Kidney (tissue), 14 donors: ENCODE results near the gene ANKS6. TPM values are rescaled to one million over a fixed set of nuclear protein-coding genes. Genes with fewer than 3 reads are reported as not detected.
A peak's percentile ranks its signal among the peaks of the same experiment; 100 is the strongest.

ENCODE experiments used
- DNase-seq, 5 donors: peaks; one replicate each; pipeline ENCODE4 v3.0.0-alpha.2; 2013 to 2020
- FAIRE-seq: peaks from 2 replicates; lab custom pipeline; 2012; peaks lifted over from hg19 to GRCh38; lab: Jason Lieb, UNC
- H3K27ac ChIP-seq, 2 donors: one replicate each; pipeline ENCODE4 v1.7.0; 2013; ENCODE audit warnings: low read depth in 2 of 2, low read length in 2 of 2, inconsistent platforms in 1 of 2
- H3K27me3 ChIP-seq: one replicate; pipeline ENCODE4 v1.7.1; 2013; ENCODE audit warnings: low read length, inconsistent platforms; ENCODE audit not compliant: control insufficient read depth, insufficient read depth
- H3K36me3 ChIP-seq, 3 donors: one replicate each; pipeline versions ENCODE4 v1.7.0 to v1.7.1; 2013; ENCODE audit warnings: low read length in 3 of 3, control low read depth in 1 of 3, inconsistent platforms in 1 of 3; ENCODE audit not compliant: insufficient read depth in 3 of 3, control insufficient read depth in 2 of 3
- H3K4me1 ChIP-seq, 3 donors: one replicate each; pipeline versions ENCODE4 v1.7.0 to v1.7.1; 2013; ENCODE audit warnings: low read length in 3 of 3, inconsistent platforms in 1 of 3, low read depth in 1 of 3; ENCODE audit not compliant: control insufficient read depth in 2 of 3, insufficient read depth in 2 of 3
- H3K4me3 ChIP-seq, 3 donors: one replicate each; pipeline versions ENCODE4 v1.7.0 to v1.8.1; 2013; ENCODE audit warnings: low read length in 3 of 3, control low read depth in 1 of 3, inconsistent platforms in 1 of 3
- H3K9ac ChIP-seq, 3 donors: one replicate each; pipeline versions ENCODE4 v1.7.0 to v1.7.1; 2013; ENCODE audit warnings: low read length in 3 of 3, control low read depth in 1 of 3, inconsistent platforms in 1 of 3
- H3K9me3 ChIP-seq, 3 donors: one replicate each; pipeline versions ENCODE4 v1.7.0 to v1.7.1; 2013; ENCODE audit warnings: low read length in 3 of 3, control low read depth in 1 of 3, inconsistent platforms in 1 of 3; ENCODE audit not compliant: control insufficient read depth in 2 of 3, insufficient read depth in 1 of 3
- intact Hi-C: fragments of 100-400 bp; cut with DNase I; formaldehyde crosslinking; loops from one replicate; pipeline ENCODE4 v1.11.1; 2022
- polyA plus RNA-seq: library from polyadenylated mRNA; stranded (reverse); fragments of 350-450 nt; fragmentation: Illumina TruSeq; extraction: RNeasy Lipid Tissue Mini Kit (QIAGEN cat#74804); gene quantifications from one replicate; pipeline ENCODE4 v1.2.3, GENCODE V29; 2014; ENCODE audit warnings: low read depth, low replicate concordance; ENCODE audit not compliant: insufficient read depth
- total RNA-seq: library from RNA; stranded (reverse); fragmentation: NEBNext Ultra II Directional; extraction: Animal tissue kit (Norgen Biotek cat#: 25700); gene quantifications from one replicate; pipeline ENCODE4 v1.2.1, GENCODE V29; 2021
- TF ChIP-seq, protein P1 (sequence below): IDR thresholded peaks from 3 replicates; pipeline ENCODE4 v1.5.1; 2012; ENCODE audit warnings: mild to moderate bottlenecking, moderate library complexity, borderline replicate concordance; ENCODE audit not compliant: insufficient read depth; ENCODE audit errors: extremely low read depth
- donor health status: control.
- donor health status: control.
- donor health status: control.
- donor health status: control.
- donor health status: control.
- donor health status: DM: yes; HTN: yes; CAD: no.
- donor health status: Normal renal cell carcinoma (clear cell type).

ANKS6 gene
- total and polyA plus RNA-seq, 2 donors from 2014 or later = 22.0 to 31.8 TPM

DNA sequence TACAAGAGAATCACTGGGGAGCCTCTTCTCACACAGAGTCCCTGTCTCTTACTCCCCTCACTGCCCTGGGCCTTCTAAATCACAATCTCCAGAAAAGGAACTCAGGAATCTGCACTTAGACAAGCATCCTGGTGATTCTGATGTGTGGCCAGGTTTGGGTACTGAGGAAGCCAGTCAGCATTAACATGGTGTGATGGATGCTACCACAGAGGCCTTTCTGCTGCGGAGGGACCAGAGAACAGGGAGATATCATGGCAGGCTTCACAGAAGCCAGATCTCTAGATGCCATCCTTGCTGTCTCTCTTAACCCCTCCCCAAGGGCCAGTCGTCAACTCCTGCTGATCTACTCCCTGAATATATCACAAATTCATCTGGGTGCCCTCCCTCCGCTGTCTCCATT lies 1.6 kb downstream of the ANKS6 start:
- TF ChIP-seq, protein P1, sequence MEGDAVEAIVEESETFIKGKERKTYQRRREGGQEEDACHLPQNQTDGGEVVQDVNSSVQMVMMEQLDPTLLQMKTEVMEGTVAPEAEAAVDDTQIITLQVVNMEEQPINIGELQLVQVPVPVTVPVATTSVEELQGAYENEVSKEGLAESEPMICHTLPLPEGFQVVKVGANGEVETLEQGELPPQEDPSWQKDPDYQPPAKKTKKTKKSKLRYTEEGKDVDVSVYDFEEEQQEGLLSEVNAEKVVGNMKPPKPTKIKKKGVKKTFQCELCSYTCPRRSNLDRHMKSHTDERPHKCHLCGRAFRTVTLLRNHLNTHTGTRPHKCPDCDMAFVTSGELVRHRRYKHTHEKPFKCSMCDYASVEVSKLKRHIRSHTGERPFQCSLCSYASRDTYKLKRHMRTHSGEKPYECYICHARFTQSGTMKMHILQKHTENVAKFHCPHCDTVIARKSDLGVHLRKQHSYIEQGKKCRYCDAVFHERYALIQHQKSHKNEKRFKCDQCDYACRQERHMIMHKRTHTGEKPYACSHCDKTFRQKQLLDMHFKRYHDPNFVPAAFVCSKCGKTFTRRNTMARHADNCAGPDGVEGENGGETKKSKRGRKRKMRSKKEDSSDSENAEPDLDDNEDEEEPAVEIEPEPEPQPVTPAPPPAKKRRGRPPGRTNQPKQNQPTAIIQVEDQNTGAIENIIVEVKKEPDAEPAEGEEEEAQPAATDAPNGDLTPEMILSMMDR = no peak
- FAIRE-seq (no peak), DNase-seq (peak in 1 of 5 donors; percentile 28)
- Histone ChIP-seq H3K9ac (no peak overlapping the region), H3K4me1 (peaks cover 5 to 34% (median 26%) of the 10 kb centered on the region in 3 donors), H3K36me3 (no peaks in the 10 kb centered on the region), H3K27me3 (no peaks in the 10 kb centered on the region), H3K4me3 (peak overlapping the region in 1 of 3 donors; percentile 60), H3K9me3 (no peaks in the 10 kb centered on the region), H3K27ac (no peak overlapping the region)
- intact Hi-C loops = no loop called here

DNA sequence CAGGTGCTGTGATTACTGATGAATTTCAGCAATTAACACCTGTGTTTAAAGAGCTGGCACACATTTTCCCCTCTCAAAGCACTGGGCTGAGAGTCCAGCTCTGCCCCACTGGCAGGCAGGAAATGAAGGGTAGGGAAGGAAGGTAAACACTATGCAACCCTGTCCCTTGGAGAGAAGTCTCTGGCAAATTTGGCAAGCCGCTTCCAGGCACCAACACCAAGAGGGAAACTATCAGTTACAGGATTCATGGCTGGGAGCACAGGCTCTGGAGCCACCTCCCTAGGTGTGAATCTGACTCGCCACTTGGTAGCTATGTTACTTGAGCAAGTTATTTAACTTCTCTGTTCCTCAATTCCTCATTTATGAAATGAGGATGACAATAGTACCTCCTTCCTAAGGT lies 3.3 kb downstream of the ANKS6 start:
- TF ChIP-seq, protein P1 = no peak
- Histone ChIP-seq H3K27me3 (no peaks in the 10 kb centered on the region), H3K4me3 (no peak overlapping the region), H3K9ac (no peak overlapping the region), H3K36me3 (no peaks in the 10 kb centered on the region), H3K9me3 (no peaks in the 10 kb centered on the region), H3K4me1 (peaks cover 5 to 34% (median 26%) of the 10 kb centered on the region in 3 donors), H3K27ac (no peak overlapping the region)
- intact Hi-C loops = no loop called here
- FAIRE-seq (no peak), DNase-seq (peak in 1 of 5 donors; percentile 24)

DNA sequence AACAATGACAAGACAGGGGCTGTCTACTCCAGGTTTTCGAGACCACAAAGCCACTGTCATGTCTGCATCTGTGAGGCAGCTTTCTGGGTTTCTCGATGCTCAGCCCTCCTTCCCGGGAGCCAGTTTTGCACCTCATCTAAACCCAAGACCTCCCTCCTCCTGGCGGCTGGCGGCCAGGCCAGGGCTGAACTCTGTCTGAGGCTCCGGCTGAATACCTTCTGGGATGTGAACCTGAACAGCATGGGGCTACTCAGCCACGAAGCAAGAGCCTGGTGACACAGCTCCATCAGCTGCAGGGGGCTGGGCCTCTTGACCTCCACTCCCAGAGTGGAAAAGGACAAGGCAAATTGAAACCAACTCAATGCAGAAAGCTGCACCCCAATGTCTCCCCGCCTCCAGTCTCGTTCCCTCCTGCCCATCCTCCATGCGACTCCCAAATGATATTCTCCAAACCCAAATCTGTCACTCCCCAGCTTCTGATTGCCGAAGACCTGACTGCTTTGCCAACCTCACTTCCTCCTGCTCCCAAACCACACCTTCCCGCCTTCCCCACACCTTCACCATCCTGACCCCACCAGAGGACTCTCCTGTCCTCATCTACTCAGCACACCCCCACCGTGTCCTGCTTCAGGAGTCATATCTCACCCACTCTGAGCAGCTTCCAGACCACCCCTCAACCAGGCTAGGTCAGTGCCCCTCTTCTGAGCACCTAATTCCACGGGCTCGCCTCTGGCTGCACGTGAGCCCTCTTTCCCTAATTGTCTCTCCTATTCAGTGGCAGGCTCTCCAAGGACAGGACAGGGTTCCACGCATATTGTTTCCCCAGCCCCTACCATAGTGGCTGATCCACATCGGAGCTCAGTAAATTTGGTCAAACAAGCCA lies 4.5 kb downstream of the ANKS6 start:
- DNase-seq (peak; percentile 78 to 88 (median 86)), FAIRE-seq (no peak)
- TF ChIP-seq, protein P1 = no peak
- Histone ChIP-seq H3K36me3 (no peaks in the 10 kb centered on the region), H3K4me3 (peak overlapping the region in 1 of 3 donors; percentile 33), H3K9ac (no peak overlapping the region), H3K27me3 (no peaks in the 10 kb centered on the region), H3K4me1 (peaks cover 5 to 34% (median 26%) of the 10 kb centered on the region in 3 donors), H3K9me3 (no peaks in the 10 kb centered on the region), H3K27ac (peak overlapping the region; percentile 85)
- intact Hi-C loops = no loop called here
